NAMALWA (cell line): ENCODE measurements around the gene RCN2.
"Not testable (repeated sequence)": the region's sequence is repeated elsewhere in the genome, so short reads cannot be mapped to it uniquely, and the experiment has no call there.

Experiments
- DNase-seq: peaks from one replicate; pipeline ENCODE4 v3.0.0-alpha.2; 2015; ENCODE audit warnings: low spot score

RCN2 gene

GRCh38 chr15:76932135-76932966 is 802 bp downstream of the RCN2 start:
- DNase-seq = peak; percentile 55

DNA sequence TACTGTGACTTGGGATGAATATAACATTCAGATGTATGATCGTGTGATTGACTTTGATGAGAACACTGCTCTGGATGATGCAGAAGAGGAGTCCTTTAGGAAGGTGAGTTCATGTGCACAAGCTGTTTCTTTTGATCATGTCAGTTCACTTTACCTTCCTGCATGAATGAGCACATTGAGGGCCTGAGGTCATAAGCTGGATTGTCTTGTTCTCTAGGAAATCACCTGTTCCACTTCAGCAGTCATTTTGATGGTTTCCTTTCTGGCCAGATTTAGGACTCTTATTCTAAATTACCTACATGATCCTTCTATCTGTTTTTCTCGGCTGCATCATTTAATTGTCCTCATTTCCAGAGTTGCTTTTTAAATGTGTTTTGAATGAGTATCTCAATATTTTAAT is 4.1 kb downstream of the RCN2 start:
- DNase-seq = peak; percentile 45

DNA sequence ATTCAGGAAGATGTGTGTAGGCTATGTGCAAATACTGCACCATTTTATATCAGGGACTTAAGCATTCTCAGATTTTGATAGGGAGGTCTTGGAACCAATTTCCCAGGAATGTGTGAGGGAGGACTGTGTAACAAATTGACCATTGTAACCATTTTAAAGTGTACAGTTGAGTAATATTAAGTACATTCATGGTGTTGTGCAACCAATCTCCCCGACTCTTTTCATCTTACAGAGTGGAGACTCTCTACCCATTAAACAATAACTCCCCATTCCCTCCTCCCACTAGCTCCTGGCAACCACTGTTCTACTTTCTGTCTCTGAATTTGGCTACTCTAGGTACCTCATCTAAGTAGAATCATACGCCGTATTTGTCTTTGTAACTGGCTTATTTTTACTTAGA is 5.1 kb downstream of the RCN2 start:
- no peak for DNase-seq

DNA sequence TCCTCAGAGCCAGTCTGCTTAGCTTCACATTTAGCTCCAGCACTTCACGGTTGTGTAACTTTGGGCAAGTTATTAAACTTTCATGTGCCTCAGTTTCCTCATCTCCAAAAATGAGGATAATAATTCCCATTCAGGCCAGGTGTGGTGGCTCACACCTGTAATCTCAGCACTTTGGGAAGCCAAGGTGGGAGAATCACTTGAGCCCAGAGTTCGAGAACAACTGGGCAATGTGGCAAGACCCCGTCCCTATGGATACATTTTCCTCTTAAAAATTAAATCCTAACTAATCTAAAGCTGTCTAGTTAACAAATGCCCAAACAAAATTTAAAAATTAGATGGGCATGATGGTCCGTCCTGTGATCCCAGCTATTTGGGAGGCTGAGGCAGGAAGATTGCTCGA is 7.2 kb downstream of the RCN2 start:
- no peak for DNase-seq

GRCh38 chr15:76939715-76940114 is 8.2 kb downstream of the RCN2 start:
- no peak for DNase-seq

DNA sequence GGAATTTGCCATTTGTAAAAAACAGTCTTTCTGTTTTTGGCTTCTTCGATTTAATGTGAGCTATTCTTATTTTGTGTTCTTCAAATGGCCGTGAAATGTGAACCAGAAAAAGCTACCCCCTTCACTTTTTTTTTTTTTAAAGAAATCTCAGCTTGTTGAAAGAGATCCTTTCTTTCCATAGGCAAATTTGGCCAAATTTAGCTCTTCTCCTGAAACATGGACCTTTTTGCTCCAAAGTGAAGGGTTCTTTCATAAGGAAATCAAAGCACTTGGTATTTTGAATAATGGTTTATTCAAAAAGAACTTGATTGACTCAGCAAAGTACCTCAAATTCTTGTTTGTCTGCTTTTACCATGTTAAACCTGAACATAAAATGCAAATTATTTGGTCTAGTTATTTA is 10.1 kb downstream of the RCN2 start:
- DNase-seq = no peak

- no peak for DNase-seq
Measured at GRCh38 chr15:76942331-76942730, 10.8 kb downstream of the RCN2 start.

GRCh38 chr15:76945494-76946093 is 14.0 kb downstream of the RCN2 start:
- no peak for DNase-seq

DNA sequence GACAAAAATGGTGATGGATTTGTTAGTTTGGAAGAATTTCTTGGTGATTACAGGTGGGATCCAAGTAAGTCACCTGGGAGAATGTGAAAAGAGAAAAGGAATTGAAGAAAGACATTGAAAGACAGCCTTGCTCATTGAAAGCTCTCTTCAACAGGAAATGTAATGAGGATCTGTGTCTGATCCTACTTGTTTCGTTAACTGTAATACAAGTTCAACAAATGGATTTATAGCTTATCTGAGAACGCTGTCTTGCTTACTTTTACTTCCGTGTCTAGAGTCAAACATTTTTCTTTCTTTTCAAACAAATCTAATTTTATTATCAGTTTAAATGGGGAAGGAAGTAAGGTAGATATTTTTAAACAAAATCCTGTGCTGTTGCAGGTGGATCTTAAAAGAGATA is 15.9 kb downstream of the RCN2 start:
- DNase-seq = no peak

GRCh38 chr15:76951220-76951619 is 19.7 kb downstream of the RCN2 start:
- no peak for DNase-seq

GRCh38 chr15:76953913-76954312 is 22.4 kb downstream of the RCN2 start:
- no peak for DNase-seq

- DNase-seq = no peak
Measured at GRCh38 chr15:76954744-76955143, 23.2 kb downstream of the RCN2 start.

DNA sequence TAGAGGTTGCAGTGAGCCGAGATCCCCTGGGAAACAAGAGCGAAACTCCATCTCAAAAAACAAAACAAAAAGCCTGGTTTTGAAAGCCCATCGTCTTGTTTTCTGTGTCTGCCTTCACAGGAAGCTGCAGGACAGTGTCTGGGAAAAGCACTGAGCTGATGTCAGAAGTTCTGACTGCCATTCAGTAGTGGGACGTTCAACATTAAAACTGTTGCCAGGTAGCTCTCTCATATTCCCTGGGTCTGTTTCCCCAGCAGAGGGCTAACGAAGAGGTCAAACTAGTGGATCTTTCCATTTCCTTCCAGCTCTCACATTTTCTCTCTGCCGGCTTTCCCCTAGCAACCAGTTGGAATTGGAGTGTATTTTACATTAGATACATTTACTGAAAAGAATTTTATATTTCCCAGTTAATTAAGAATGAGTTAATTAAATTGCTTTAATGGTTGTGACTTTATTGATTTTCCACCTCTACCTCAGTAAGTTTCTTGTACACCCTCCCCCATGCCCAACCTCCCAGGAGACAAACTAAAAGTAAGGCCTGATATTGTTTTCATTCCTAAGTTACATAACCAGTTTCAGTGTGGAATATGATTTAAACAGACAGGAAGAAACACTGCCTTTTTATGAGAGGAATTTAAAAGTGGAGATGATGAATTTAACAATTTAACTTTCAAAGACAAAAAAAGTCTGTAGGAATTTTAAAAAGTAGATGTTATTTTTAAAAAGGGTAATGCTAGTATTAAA is 29.9 kb downstream of the RCN2 start:
- DNase-seq = no peak

- no peak for DNase-seq
Measured at GRCh38 chr15:76962337-76963013, 30.9 kb downstream of the RCN2 start.

DNA sequence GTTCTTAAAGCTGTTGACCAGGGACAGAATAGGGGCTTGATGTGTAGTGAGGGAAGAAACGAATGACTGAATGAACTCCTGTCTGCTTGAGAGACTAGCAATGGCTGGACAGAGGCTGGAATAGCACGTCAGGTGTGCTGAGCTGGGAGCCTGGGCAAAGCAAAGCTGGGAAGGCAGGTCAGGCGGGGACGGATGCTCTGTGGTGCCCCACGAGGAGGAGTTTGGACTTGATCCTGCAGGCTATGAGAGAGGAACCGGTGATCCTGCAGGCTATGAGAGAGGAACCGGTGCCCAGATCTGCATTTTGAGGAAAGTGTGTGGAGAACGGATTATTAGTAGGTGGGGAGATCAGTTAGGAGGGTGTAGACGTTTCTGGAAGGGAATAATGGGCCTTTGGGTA is 32.0 kb downstream of the RCN2 start:
- no peak for DNase-seq

GRCh38 chr15:76964157-76964556 is 32.6 kb downstream of the RCN2 start:
- no peak for DNase-seq

DNA sequence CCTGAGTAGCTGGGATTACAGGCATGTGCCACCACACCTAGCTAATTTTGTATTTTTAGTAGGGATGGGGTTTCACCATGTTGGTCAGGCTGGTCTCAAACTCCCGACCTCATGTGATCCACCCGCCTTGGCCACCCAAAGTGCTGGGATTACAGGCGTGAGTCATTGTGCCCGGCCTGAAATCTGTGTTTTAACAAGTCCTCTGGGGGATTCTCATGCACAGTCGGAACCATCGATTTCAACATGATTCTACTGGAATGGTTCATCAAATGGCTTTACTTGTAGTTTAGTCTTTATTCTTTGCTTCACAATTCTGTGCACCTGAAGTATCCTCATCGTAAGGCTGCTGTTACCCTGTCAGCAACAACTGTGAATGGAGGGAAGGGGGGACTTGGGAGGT is 34.5 kb downstream of the RCN2 start:
- not testable (repeated sequence) for DNase-seq

DNA sequence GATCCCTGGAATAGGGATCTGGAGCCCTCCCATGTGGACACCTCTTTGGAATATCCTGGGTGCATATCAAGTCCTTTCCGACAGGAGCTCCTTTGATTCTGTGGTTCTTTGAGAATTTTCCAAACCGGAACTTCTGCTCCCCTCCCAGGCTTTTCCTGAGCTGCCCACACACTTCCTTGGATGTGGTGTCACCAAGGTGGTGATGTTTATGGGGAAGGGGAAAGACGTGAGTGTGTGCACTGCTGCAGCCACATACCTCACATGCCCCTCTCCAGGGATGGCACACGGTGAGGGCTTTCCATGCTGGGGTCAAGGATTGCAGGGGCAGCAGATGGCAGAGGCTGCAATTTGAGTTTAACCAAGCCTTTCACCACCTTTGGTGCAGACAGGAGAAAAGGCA is 35.5 kb downstream of the RCN2 start:
- DNase-seq = no peak

- no peak for DNase-seq
Measured at GRCh38 chr15:76968306-76968705, 36.8 kb downstream of the RCN2 start.

GRCh38 chr15:76972389-76973361 is 41.1 kb downstream of the RCN2 start:
- DNase-seq = no peak

GRCh38 chr15:76973362-76973743 is 41.8 kb downstream of the RCN2 start:
- DNase-seq = peak; percentile 56
